ENCODE results near the gene LHX3.

The LHX3 gene

DNA sequence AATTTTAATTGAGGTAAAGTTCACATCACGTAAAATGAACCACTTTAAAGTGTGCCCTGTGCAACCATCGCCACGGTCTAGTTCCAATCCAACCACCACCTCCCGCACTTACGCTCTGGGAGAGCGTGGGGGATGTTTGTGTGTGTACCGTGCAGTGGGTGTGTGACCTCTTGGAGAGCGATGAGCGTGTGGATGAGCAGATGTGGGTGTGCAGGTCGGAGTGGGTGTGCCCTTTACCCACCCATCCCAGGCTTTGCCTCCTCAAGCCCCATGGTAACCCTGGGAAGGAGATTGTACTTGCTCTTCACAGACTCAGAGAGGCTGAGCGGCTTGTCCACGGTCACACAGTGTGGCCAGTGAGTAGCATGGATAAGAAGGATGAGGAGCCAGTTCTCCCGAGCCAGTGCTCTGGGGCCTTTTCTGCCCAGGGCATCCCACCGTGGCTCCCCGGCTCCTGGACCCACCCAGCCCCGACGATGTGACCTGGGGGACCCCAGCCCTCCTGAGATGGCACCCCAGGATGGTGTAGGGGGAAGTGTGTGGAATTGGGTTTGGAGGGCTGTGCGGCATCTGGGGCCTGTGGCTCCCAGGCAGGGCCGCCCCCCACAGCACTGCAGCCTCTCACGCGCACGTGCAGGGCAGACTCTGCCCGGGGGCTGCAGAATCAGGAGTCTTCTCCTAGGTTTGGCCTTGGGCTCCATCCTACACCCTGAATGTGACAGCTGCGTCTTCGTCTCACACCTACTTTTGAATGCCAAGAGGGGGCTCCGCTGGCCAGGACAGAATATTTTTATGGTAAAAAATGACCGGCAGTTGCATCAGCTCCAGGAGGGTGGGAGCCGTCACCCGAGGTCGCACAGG, 13.6 kb downstream of the LHX3 start:
- DNase-seq: no peak

DNA sequence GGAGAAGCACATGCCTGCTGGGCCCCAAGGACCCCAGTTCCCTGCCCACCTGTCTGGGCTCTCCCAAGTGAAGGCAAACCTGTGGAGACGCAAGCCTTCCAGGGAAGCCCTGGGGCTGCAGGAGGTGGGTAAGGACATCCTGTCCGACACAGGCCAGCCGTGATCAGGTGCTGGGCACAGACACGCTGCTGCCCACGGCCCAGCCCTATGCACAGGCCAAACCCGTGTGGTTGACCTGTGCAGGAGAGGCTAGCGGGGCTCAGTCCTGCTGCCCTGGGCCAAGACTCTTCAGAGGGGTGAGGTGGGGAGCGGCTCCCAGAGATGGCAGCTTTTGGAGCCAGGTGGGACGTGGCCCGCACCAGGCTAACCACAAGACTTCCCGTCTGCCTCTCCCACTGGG, 14.3 kb downstream of the LHX3 start:
- no peak for DNase-seq

DNA sequence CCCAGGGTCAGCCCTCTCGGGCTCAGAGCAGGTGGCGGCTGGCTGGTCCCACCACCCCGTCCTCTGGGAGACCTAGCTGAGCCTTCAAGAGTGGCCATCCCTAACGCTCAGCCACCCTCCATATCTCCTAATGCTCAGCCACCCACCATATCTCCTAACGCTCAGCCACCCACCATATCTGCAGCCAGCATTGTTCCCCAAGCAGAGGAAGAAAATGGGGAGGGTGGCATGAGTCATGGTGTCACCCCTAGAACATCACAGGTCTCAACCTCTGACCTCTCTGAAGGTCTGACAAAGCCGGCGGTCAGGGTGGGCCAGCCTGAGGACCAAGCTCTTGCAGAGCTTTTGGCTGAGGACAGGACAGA, 14.7 kb downstream of the LHX3 start:
- no peak for DNase-seq

DNA sequence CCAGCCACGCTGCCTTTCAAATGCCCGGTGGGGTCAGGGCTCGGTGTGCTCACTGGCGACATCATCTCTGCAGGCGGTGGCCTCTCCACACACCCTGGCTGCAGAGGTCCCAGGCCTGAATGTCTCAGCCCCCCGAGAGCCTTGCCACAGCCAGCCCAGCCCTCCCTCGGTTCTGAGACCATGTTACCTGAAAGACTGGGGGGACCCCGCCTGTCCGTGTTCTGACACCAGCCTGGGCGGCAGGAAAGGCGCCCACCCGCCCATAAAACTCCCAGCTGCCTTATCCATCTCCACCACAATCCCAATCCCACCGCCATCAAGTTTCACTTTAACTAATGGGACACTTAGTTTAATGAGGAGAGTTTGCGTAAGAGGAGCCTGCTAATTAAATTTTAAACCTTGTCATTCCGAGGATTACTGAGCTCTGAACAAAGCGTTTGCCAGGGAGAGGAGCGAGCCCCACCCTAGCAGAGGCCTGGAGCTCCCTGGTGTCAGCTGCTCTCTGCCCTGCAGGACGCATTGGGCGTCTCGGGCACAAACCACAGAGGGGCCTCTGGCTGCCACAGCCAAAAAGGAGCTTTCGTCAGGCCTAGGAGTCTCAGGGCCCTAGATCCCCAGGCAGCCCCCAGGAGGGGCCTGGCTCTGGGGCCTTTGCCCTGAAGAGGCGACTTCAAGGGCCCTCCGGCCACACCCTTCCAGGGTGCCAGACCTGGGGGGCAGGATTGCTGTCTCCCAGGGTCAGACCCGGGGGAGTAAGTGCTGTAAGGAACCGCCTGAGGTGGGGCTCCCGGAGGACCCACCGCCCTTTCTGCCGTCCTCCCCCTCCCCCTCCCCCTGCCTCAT, 15.3 kb downstream of the LHX3 start:
- DNase-seq: no peak

DNA sequence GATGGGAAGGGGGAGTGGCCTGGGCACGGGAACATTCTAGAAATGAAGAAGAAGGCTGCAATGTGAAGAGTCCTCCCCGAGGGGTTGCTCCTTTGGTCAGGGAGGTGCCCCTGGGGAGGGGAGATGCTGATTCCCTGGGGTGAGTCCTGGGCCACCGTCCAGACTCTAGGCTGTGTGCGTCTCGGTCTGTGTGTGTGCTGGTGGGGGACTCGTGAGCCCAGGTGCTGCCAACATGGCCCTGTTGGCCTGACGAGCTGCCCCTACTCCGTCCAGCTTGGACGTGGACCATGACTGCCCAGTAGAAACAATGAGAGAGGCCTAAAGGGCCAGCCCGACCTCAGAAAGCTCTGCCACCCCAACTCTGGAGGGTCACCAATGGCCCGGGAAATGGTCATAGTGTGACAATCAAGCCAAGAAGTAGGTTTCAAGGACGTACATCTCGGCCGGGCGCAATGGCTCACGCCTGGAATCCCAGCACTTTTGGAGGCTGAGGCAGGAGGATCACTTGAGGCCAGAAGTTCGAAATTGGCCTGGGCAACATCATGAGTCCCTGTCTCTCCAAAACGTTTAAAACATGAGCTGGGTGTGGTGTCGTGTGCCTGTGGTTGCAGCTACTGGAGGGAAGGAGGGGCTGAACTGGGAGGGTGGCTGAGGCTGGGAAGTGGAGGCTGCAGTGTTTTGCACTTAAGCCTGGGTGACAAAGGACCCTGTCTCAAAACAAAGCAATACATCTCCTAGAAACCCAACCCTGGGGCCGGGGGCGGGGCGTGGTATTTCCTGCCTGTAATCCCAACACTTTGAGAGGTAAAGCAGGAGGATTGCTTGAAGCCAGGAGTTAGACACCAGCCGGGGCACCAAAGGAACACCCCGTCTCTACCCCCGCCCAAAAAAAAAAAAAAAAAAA, 17.0 kb downstream of the LHX3 start:
- no peak for DNase-seq

DNA sequence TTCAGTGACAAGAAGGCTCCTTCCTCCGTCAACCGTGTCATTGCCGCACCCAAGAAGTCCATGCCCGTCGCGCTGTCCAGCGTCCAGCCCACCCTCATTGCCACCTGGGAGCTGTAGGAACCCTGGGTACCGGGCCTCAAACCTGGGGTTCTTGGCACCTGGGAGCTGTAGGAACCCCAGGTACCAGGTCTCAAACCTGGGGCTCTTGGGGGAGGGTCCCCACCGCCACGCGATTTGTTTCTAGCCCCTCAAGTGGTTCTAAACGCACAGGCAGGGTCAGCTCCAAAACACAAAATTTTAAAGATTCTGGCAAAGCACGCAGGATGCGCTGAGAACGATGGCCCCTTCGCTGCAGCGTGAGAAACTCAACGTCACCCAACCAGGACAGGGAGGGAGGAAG, 17.7 kb downstream of the LHX3 start:
- DNase-seq: no peak

DNA sequence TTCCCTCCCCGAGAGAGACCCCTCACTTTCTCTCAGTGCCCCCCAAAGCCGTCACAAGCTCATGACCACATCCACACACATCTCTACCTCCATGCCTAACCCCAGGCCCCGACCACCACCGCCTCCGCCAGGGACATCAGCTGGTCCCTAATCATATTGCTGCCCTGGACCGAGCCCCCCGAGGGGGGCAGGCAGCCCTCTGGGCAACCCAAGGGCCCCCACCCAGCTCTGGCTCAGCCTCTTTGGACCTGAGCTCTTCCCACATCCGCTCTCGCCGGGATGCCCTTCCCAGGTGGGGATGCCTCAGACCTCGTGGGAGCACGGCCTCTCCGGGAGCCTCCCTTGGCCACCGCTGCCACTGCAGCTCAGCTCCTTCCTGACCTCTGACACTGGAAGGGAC, 18.5 kb downstream of the LHX3 start:
- DNase-seq: no peak

DNA sequence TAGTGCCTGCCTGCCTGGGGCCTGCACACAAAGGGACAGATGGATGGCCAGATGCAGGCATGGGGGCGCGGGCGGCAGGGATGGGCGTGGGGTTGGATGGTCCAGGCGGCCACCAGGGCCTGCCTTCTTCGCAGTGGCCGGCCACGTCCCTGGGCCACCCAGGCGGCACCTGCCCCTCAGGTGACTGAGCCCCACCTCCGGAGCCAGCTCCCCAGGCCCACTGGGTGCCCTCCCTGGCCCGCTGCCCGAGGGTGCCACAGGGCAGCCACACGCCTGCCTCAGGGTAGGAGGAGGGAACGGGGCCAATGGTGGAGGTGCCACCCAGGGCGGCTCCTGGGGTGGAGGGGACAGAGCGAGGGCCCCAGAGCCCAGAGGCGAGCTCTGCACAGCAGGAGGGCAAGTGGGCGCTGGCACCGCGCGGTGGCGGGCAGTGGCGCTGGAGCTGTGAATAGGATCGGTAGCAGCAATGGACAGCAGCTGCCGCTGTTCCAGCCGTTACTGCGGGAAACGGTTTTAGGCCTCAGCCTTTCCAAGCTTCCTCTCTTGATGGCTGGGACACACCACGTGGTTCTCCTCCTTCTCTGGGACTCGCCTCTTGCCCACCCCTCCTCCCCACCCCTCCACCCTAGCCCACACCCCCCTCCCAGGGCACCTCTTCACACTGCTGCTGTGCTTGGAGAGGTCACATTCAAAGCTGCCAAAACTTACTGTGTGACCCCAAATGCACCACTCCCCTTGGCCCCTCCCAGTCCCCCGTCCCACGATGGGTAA, 19.1 kb downstream of the LHX3 start:
- DNase-seq: no peak

DNA sequence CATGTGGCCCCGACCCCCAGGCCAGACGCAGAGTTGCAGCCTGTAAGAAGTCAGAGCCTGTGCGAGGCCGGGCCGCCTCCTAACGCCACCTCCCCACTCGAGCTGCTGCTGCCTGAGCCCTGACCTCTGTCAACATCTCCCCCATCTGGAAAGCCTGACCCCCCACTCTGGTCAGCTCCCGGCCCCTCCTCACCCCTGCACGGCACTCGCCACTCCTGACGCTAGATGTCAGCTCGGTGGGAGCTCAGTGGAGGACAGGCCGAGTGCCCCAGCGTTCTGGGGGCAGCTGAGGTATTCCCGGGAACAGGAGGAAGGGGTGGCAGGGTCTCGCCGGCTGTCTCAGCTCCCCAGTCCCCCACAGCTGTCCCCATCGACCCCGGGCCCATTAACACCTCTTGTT, 19.9 kb downstream of the LHX3 start:
- DNase-seq: no peak

DNA sequence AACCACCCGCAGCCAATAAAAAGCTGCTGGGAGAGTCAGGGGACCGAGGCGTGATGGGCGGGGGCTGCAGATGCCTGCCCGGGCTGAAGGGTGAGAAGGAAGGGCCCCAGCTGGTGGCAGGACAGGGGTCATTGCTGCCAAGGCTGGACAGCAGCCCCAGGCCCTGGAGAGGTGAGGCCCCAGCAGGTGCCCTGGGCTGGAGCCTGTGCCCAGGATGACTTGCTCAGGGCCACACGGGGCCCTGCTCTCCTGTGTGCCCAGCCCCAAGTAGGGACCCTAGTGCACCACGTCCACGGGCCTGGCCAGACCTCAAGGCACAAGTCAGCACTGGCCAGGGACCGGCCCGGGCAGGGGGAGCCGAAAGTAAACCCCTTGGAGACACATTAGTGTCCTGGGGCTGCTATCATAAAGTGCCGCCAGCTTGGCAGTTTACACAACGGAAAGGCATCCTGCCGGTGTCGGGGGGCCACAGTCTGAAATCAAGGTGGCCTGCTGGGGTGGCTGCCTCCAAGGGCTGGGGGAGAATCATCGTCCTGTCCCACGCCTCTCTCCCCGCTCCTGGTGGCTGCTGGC, 22.0 kb downstream of the LHX3 start:
- no peak for DNase-seq

DNA sequence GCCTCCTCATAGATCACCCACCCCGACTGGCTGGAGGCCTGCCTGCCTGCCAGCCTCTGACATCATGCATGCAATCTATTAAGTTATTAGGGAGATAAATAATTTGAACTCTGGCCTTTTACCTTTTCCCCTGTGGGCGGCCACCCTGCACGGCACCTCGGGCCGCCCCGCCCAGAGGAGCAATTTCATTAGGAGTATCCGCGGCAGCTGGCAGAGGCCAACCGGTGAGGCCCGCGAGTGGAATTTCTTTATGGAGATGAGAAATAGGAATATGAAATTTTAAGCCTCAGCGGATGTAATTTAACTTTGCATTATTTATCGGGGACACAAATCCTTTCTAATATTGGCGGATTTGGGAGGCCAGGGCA, 22.5 kb downstream of the LHX3 start:
- DNase-seq: no peak

DNA sequence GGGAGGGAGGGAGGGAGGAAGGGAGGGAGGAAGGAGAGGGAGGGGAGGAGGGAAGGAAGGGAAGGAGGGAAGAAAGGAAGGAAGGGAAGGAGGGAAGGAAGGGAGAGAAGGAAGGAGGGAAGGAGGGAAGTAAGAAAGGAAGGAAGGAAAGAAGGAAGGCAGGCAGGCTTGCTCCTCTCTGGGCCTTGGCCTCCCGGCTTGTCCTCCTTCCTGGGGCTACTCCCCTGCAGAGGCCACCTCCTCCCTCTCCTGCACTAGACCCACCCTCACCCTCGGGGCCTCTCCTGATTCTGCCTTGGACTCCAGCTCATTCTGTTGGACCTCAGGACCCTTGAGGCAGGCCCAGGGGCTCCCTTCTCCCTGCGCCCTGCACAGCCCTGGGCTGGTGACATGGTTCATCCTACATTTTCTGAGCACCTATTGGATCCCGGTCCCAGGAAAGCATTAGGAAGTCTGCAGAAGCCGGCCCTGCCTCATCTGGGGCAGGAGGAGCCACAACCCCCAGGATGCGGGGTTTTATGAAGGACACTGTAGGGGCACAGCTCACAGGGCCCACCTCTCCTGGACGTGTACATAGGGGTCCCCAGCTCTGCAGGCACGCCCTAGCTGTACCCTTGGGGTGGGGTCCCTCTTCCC, 23.0 kb downstream of the LHX3 start:
- DNase-seq: no peak

DNA sequence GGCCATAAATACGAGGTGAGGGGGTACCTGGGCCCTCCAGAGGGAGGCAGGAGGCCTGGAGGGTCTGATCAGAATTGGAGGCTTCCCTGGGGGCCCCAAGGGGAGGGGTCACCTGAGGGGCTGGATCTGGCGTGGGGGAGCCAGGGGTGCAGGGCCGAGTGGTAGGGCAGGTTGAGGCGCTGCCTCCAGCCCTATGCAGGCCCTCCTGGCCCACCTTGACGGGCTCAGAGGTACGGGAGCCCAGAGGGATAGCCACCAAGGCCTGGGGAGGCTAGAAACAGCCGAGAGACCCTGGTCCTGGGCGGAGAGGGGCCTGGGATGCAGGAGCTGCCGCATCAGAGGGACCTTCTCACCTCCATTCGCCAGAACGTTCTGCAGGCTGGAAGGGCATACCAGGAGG, 24.3 kb downstream of the LHX3 start:
- DNase-seq: no peak

DNA sequence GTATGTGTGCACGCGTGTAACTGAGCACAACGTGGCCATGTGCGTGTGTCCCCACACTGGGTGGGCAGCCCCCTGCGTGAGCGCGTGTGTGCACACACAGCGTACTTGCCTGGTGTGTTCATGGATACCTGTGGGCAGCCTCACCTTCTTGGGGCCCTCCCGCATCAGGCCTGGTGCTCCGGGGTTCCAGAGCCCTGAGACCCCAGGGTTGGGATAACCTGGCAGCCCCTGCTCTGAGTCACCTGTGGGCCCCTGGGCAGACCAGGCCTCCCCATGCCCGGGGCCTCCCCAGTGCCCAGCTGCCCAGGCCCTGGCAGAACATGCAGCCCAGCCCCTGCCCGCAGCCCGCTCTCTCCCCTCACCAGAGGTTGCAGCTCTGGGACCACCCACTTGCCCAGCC, 25.2 kb downstream of the LHX3 start:
- DNase-seq: no peak

DNA sequence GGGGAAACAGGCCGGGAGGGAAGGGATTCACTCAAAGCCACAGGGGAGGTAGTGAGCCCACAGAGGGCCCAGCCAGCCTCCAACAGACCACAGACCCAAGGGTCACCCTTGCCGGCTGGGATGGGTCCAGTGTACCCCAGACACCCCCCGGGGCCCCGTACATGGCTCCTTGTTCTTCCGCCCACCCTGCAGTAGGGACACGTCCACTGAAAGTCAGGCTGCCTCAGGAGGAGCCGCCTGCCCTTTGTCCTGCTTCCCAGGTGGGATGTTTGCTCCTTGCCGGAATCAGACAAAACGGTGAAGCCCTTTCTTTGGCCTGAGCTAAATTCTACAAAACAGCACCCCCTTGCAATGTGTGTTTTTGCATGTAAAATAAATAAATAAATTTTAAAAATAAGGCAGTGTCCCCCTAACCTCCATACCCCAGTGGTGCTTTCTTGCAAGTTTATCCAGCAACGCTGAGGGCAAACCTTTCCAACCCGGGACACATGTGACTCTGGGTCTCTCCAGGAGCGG, 25.8 kb downstream of the LHX3 start:
- DNase-seq: no peak

DNA sequence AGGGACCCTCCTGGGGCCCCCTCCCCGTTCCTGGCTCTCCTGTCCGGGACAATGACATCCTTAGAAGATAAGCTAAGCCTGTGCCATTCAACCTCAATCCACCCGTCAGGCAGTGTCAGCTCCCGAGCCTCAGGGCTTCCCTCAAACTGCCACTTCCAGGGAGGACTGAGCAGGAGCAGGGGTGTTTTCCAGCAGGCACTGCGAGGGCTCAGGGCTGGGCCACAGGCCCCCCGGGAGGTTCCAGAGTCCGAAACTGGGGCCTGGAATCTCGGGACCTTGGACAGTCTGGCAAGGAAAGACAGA, 26.2 kb downstream of the LHX3 start:
- DNase-seq: no peak

DNA sequence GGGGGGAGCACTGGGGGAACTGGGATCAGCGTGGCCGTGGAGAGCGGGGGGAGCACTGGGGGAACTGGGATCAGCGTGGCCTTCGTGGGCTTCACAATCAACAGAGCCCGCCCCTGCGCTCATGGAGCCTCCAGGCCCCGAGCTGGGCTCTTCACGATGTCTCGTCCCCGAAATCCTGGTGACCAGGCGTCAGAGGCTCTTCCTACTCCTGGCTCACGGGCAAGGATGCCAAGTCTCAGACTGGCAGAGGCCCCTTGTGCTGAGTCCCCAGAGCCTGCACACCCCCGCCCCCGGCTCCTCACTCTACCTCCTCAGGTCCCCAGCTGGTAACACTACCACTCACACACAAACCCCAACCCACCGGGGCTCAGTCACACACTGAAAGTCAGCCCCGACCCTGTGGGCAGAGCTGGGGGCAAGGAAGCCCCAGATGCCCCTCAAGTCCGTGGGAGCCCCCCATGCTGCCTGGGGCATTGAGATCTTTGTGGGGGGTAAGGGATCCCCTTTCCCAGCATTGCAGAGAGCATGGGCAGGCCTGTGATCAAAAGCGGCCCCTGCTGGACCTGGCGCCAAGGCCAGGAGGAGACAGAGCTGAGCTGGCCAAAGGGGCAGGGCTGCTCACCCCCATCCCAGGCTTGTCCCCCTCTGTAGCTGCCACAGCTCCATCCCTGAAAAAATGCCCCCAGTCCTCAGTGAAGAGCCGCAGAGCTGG, 26.7 kb downstream of the LHX3 start:
- DNase-seq: no peak

DNA sequence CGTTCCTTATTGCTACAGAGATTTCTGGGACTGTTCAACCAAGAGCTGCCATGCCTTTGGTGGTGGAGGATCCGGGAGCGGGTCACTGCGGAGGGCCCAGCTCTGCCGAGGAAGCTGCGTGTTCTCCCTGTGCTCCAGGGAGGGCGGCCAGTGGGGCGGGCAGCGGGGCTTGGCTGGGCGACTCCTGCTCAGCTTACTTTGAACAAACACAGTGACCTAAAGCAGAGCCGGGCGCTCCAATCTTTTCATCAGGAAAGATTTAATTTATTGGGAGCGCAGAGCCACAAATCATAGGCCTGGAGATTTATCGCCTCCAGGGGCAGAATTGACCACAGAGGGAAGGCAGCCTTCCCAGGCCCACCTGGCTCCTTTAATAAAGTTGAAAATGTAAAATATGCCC, 27.7 kb downstream of the LHX3 start:
- DNase-seq: no peak

DNA sequence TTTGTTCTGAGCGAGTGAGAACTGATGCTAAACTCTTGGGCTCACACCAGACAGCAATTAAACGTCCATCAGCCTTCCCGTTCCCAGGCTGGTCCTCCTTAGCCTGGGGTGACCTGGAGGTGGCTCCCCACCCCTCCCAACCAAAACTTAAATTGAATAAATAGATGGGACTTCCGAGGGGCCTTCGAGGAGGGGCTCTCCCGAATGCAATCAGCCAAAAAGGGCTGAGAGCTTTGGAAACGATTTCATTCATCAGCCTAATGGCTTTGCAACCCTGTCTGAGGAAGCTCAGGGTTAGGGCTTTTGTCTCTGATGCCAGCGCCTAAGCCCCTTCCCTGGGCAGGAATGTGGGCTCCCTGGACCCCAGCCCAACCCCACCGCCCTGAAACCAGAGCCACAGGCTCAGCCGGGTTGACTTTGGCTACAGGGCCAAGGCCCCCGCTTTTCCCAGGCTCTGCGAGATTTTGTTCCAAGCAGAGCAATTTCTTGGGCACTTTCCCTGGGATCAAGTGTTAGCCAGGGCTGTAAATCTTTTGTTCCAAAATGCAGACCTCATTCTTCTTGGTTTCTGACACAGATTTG, 29.2 kb downstream of the LHX3 start:
- DNase-seq: no peak

DNA sequence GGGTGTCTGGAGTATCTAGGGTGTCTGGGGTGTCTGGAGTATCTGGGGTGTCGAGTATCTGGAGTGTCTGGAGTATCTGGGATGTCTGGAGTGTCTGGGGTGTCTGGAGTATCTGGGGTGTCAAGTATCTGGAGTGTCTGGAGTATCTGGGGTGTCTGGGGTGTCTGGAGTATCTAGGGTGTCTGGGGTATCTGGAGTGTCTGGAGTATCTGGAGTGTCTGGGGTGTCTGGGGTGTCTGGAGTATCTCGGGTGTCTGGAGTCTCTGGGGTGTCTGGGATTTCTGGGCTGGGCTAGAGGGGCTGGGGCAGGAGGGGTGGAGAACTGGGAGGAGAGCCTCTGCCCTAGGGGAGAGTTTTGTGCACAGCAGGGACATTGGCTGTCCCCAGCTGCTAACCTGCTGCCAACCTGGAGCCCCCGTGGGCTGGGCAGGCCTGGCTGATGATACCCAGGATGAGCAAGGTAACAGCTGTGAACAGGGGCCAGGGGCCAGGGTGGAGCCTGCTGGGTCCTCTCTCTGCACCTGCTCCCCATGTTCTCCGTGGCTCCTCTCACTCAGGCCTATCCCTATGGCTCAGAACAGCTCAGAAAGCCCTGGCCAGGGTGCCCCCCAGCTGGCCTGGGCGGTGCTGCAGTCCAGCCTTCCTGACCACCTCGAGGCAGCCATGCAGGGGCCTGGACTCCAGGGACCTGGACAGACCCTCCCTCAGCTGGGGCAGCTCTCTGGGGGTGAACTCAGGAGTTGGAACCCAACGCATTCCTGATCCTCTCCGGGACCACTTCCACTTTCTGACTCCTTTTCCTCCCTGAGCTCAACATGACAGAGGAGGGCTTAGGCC, 29.9 kb downstream of the LHX3 start:
- DNase-seq: no peak
